ENCODE data around the gene TMEM273.

GRCh38 chr10:49177391-49178355 lies 10.5 kb downstream of the TMEM273 start:
- no peak for TF ChIP-seq PATZ1 (CRISPR knock-in tag; IDR thresholded peaks at IDR 0.05; ENCODE audit: borderline replicate concordance)
- no peak for TF ChIP-seq ISL1 (CRISPR knock-in tag; IDR thresholded peaks at IDR 0.05)
- TF ChIP-seq CSRNP3 (CRISPR knock-in tag; IDR thresholded peaks at IDR 0.05), result no peak
- no peak for TF ChIP-seq RARB (CRISPR knock-in tag; IDR thresholded peaks at IDR 0.05)
- no peak for TF ChIP-seq TSHZ2 (CRISPR knock-in tag; IDR thresholded peaks at IDR 0.05)
- no peak for TF ChIP-seq ZFP30 (CRISPR knock-in tag; IDR thresholded peaks at IDR 0.05)
- no peak for TF ChIP-seq SNAI2 (CRISPR knock-in tag; IDR thresholded peaks at IDR 0.05)
- TF ChIP-seq BACH2 (CRISPR knock-in tag; IDR thresholded peaks at IDR 0.05; ENCODE audit: borderline replicate concordance), result no peak
- no peak for TF ChIP-seq ZNF565 (CRISPR knock-in tag; conservative IDR thresholded peaks at IDR 0.05; ENCODE audit: low read depth)
- no peak for TF ChIP-seq CSDC2 (CRISPR knock-in tag; IDR thresholded peaks at IDR 0.05)

Measured in SK-N-SH treated with all-trans-retinoic acid at 6 μM for 48 hours (cell line).